Neural progenitor cell (in vitro differentiated cells): ENCODE data around the gene ACER2. TPM values are rescaled to one million over a fixed set of nuclear protein-coding genes. Genes with fewer than 3 reads are reported as not detected.
A peak's percentile ranks its signal among the peaks of the same experiment; 100 is the strongest.

Source experiments
- DNase-seq: peaks from one replicate; pipeline ENCODE4 v3.0.0-alpha.2; 2016; ENCODE audit warnings: low spot score
- H2AFZ ChIP-seq: fragments of 200-600 bp; sonication (generic); replicated peaks from 2 replicates; pipeline ENCODE4 v1.6.1; 2016; ENCODE audit warnings: antibody characterized with exemption
- H3F3A ChIP-seq: fragments of 200-600 bp; sonication (generic); 2 replicates; pipeline ENCODE4 v1.6.1; 2016; ENCODE audit warnings: antibody characterized with exemption, low read depth
- H3K27ac ChIP-seq: fragments of 200-600 bp; sonication (generic); 2 replicates; pipeline ENCODE4 v1.5.1; 2016; ENCODE audit warnings: mild to moderate bottlenecking
- H3K27me3 ChIP-seq: fragments of 200-600 bp; sonication (generic); 2 replicates; pipeline ENCODE4 v1.6.1; 2016; ENCODE audit warnings: mild to moderate bottlenecking, moderate library complexity
- H3K36me3 ChIP-seq: fragments of 200-600 bp; sonication (generic); 2 replicates; pipeline ENCODE4 v1.5.1; 2016
- H3K4me1 ChIP-seq: fragments of 200-600 bp; sonication (generic); 2 replicates; pipeline ENCODE4 v1.6.1; 2016; ENCODE audit warnings: mixed run types
- H3K4me2 ChIP-seq: fragments of 200-600 bp; sonication (generic); 2 replicates; pipeline ENCODE4 v1.6.1; 2016
- H3K4me3 ChIP-seq: fragments of 200-600 bp; sonication (generic); 2 replicates; pipeline ENCODE4 v1.5.1; 2016
- H3K79me2 ChIP-seq: fragments of 200-600 bp; sonication (generic); 2 replicates; pipeline ENCODE4 v1.6.1; 2016; ENCODE audit warnings: low read depth
- H3K9ac ChIP-seq: fragments of 200-600 bp; sonication (generic); 2 replicates; pipeline ENCODE4 v1.6.1; 2016
- H3K9me3 ChIP-seq: fragments of 200-600 bp; sonication (generic); 2 replicates; pipeline ENCODE4 v1.5.1; 2016; ENCODE audit warnings: low read depth
- H4K20me1 ChIP-seq: fragments of 200-600 bp; sonication (generic); 2 replicates; pipeline ENCODE4 v1.6.1; 2016; ENCODE audit warnings: low read depth
- H3K27ac Mint-ChIP-seq: 3 replicates; pipeline ENCODE4 v1.8.0; 2021; ENCODE audit warnings: mixed read lengths
- H3K27me3 Mint-ChIP-seq: 2 replicates; pipeline ENCODE4 v1.8.0; 2022; ENCODE audit warnings: low read depth, mild to moderate bottlenecking, inconsistent platforms, moderate library complexity, mixed read lengths; ENCODE audit not compliant: insufficient read depth
- H3K36me3 Mint-ChIP-seq: 3 replicates; pipeline ENCODE4 v1.8.0; 2021; ENCODE audit warnings: mixed read lengths
- H3K4me1 Mint-ChIP-seq: 3 replicates; pipeline ENCODE4 v1.8.0; 2021; ENCODE audit warnings: mixed read lengths
- H3K4me3 Mint-ChIP-seq: 3 replicates; pipeline ENCODE4 v1.8.0; 2021; ENCODE audit warnings: mild to moderate bottlenecking, moderate library complexity, mixed read lengths
- H3K9me3 Mint-ChIP-seq: 3 replicates; pipeline ENCODE4 v1.8.0; 2020; ENCODE audit warnings: mixed read lengths
- EZH2 ChIP-seq: fragments of 200-600 bp; sonication (generic); IDR thresholded peaks from 2 replicates; pipeline ENCODE4 v1.6.1; 2017; ENCODE audit warnings: antibody characterized with exemption, mild to moderate bottlenecking, moderate library complexity
- EZH2phosphoT487 ChIP-seq: fragments of 200-600 bp; sonication (generic); IDR thresholded peaks from 2 replicates; pipeline ENCODE4 v1.6.1; 2017; ENCODE audit warnings: antibody characterized with exemption
- total RNA-seq: library from RNA; depleted of rRNA; stranded (reverse); fragments of >200 nt; gene quantifications from 2 replicates; pipeline ENCODE4 v1.2.3, GENCODE V29; 2015; ENCODE audit warnings: low replicate concordance
- TF ChIP-seq, protein P1 (sequence below): fragments of 200-600 bp; sonication (generic); IDR thresholded peaks from 2 replicates; pipeline ENCODE4 v1.5.1; 2017; ENCODE audit warnings: antibody characterized with exemption, mild to moderate bottlenecking

Gene ACER2
- total RNA-seq, 1 donor from 2014 or later = 5.6 TPM

DNA sequence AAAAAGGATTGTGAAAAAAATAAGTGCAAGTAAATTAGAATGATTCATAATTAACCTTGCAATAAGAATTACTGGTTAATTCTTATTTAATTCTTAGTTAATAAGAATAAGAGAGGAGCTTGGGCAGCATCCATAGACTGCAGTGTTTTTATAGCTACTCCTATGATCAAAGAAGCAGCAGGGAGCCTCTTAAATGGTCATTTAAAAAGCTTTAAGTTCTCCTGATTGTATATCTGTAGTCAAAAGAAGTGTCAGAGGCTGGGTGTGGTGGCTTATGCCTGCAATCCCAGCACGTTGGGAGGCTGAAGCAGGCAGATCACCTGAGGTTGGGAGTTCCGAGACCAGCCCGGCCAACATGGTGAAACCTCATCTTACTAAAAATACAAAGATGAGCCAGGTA is 14.4 kb downstream of the ACER2 start:
- Histone ChIP-seq H3K9me3 (no peaks in the 10 kb centered on the region), H3K4me1 (peaks cover 3% of the 10 kb centered on the region), H3K9ac (no peak overlapping the region), H3K4me3 (no peak overlapping the region), H3F3A (no peaks in the 10 kb centered on the region), H3K36me3 (no peaks in the 10 kb centered on the region), H2AFZ (no peak overlapping the region), H4K20me1 (no peaks in the 10 kb centered on the region), H3K27me3 (no peaks in the 10 kb centered on the region), H3K4me2 (no peak overlapping the region), H3K27ac (no peak overlapping the region), H3K79me2 (no peaks in the 10 kb centered on the region)
- Mint-ChIP-seq H3K4me3 (no peak overlapping the region), H3K4me1 (no peaks in the 10 kb centered on the region), H3K27ac (no peak overlapping the region), H3K9me3 (peaks cover 2% of the 10 kb centered on the region), H3K27me3 (peaks cover 2% of the 10 kb centered on the region), H3K36me3 (peaks cover 4% of the 10 kb centered on the region)
- TF ChIP-seq EZH2phosphoT487 = no peak
- TF ChIP-seq, protein P1, sequence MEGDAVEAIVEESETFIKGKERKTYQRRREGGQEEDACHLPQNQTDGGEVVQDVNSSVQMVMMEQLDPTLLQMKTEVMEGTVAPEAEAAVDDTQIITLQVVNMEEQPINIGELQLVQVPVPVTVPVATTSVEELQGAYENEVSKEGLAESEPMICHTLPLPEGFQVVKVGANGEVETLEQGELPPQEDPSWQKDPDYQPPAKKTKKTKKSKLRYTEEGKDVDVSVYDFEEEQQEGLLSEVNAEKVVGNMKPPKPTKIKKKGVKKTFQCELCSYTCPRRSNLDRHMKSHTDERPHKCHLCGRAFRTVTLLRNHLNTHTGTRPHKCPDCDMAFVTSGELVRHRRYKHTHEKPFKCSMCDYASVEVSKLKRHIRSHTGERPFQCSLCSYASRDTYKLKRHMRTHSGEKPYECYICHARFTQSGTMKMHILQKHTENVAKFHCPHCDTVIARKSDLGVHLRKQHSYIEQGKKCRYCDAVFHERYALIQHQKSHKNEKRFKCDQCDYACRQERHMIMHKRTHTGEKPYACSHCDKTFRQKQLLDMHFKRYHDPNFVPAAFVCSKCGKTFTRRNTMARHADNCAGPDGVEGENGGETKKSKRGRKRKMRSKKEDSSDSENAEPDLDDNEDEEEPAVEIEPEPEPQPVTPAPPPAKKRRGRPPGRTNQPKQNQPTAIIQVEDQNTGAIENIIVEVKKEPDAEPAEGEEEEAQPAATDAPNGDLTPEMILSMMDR = no peak
- peak; percentile 23 for DNase-seq

DNA sequence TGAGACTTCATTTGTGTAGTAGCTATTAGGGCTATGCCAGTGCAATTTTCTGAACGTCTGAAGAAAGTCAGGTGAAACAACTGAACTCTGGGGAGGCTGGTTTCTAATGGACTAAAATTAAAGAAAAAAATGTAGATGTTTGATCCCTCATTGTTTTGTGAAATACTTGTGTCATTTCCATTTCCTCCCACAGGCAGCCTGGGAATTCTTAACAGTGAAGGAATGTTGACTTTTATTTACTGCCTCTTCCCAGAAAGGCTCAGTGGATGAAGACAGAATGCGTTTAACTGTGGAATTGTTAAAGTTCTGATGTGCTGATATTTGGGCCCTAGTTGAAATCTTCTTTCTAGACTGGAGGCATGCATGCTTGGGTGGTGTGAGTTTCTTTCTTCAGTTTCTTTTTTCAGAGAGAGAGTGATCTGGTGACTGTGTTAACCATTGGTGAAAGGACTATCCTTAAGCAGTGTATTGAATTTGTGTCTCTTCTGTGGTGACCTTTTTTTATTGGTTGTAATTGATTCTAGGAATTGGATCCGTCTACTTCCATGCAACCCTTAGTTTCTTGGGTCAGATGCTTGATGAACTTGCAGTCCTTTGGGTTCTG is 15.5 kb downstream of the ACER2 start:
- peaks cover 2% of the 10 kb centered on the region for H3K27me3 Mint-ChIP-seq
- Histone ChIP-seq H3K36me3 (no peaks in the 10 kb centered on the region), H2AFZ (no peak overlapping the region), H3K9ac (no peak overlapping the region), H3K27ac (no peak overlapping the region), H3K79me2 (no peaks in the 10 kb centered on the region), H3K4me3 (no peak overlapping the region), H3K27me3 (no peaks in the 10 kb centered on the region), H3K4me1 (peaks cover 3% of the 10 kb centered on the region), H4K20me1 (no peaks in the 10 kb centered on the region), H3F3A (no peaks in the 10 kb centered on the region), H3K9me3 (no peaks in the 10 kb centered on the region), H3K4me2 (no peak overlapping the region)
- peaks cover 4% of the 10 kb centered on the region for H3K36me3 Mint-ChIP-seq
- no peak overlapping the region for H3K27ac Mint-ChIP-seq
- no peak for DNase-seq
- peaks cover 2% of the 10 kb centered on the region for H3K9me3 Mint-ChIP-seq
- no peak overlapping the region for H3K4me3 Mint-ChIP-seq
- TF ChIP-seq EZH2 (no peak), EZH2phosphoT487 (no peak)
- TF ChIP-seq, protein P1 = no peak
- H3K4me1 Mint-ChIP-seq = no peaks in the 10 kb centered on the region

DNA sequence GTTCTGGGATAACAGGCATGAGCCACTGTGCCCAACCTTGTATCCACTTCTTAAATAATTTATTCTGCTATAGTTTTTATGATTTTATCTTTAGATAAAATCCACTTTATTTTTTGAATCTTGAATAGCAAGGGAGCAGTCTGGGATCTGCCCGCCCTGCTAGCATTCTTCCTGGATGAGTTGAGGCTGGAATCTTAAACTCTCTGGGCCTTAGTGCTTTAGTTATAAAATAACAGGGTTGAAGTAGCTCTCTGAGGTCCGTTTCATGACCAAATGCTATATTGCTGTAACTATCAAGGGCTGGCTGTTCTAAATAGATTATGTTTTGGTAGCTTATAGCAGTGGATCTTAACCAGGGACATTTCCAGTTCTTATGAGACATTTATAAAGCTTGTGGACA is 20.8 kb downstream of the ACER2 start:
- H3K9me3 ChIP-seq = no peaks in the 10 kb centered on the region
- H3K36me3 Mint-ChIP-seq = peaks cover 6% of the 10 kb centered on the region
- no peak overlapping the region for H3K4me2 ChIP-seq
- H2AFZ ChIP-seq = no peak overlapping the region
- H3K27ac ChIP-seq = no peak overlapping the region
- H3K79me2 ChIP-seq = no peaks in the 10 kb centered on the region
- H3K4me3 ChIP-seq = no peak overlapping the region
- H3F3A ChIP-seq = no peaks in the 10 kb centered on the region
- DNase-seq = no peak
- no peak overlapping the region for H3K27ac Mint-ChIP-seq
- no peak for TF ChIP-seq EZH2phosphoT487
- TF ChIP-seq, protein P1 = no peak
- TF ChIP-seq EZH2 = no peak
- no peaks in the 10 kb centered on the region for H3K4me1 ChIP-seq
- peaks cover 4% of the 10 kb centered on the region for H3K27me3 Mint-ChIP-seq
- H3K9ac ChIP-seq = no peak overlapping the region
- H4K20me1 ChIP-seq = no peaks in the 10 kb centered on the region
- no peak overlapping the region for H3K4me3 Mint-ChIP-seq
- no peaks in the 10 kb centered on the region for H3K36me3 ChIP-seq
- H3K9me3 Mint-ChIP-seq = peaks cover under 1% of the 10 kb centered on the region
- no peaks in the 10 kb centered on the region for H3K4me1 Mint-ChIP-seq
- H3K27me3 ChIP-seq = no peaks in the 10 kb centered on the region
